HG03135 (cell line): ENCODE results near the gene TUBB4B.

Experiments used
- ATAC-seq: cut with Tn5 transposase; IDR thresholded peaks from one replicate; pipeline ENCODE4 v1.9.1; 2021; ENCODE audit warnings: mild to moderate bottlenecking, moderate library complexity; ENCODE audit not compliant: unreplicated experiment

TUBB4B gene

DNA sequence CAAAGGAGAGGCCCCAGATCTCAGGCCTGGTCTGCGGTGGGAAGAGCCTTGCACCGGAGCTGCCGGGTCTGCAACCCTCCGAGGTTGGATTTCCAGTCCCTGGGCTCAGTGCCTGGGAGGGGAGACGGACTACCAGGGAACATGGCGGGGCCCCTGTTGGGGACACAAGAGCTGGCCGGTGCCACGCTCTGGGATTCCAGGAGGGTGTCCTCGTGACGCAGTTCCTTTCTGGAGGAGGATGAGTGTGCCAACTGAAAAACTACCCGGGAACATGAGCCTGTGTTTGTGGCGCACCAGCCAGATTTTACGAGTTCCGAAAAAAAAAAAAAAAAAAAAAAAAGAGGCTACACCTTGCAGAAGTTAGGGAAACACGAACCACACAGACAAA, 52.0 kb downstream of the TUBB4B start:
- no peak for ATAC-seq
